Activated naive CD8-positive, alpha-beta T cell treated with anti-CD3 and anti-CD28 coated beads, Interleukin-2, amount 50 U/mL, for 24 hours (primary cell): ENCODE measurements around the gene GAST.
A peak's percentile ranks its signal among the peaks of the same experiment; 100 is the strongest.
"Not testable (repeated sequence)": the region's sequence is repeated elsewhere in the genome, so short reads cannot be mapped to it uniquely, and the experiment has no call there.

Experiments
- ATAC-seq: fragments of 150-1000 bp; cut with Tn5 transposase; one replicate; pipeline ENCODE4 v1.10.0; 2021
- DNase-seq: peaks from one replicate; pipeline ENCODE4 v3.0.0; 2021
- H3K27ac Mint-ChIP-seq: one replicate; pipeline ENCODE4 v1.8.0; 2021; ENCODE audit warnings: mild to moderate bottlenecking, mixed read lengths
- H3K27me3 Mint-ChIP-seq: one replicate; pipeline ENCODE4 v1.8.0; 2021; ENCODE audit warnings: mixed read lengths
- H3K36me3 Mint-ChIP-seq: one replicate; pipeline ENCODE4 v1.8.0; 2021; ENCODE audit warnings: low read depth, mixed read lengths
- H3K4me1 Mint-ChIP-seq: one replicate; pipeline ENCODE4 v1.8.0; 2021; ENCODE audit warnings: mixed read lengths
- H3K4me3 Mint-ChIP-seq: one replicate; pipeline ENCODE4 v1.8.0; 2021; ENCODE audit warnings: mild to moderate bottlenecking, moderate library complexity, mixed read lengths
- H3K9me3 Mint-ChIP-seq: one replicate; pipeline ENCODE4 v1.8.0; 2021; ENCODE audit warnings: mixed read lengths

The GAST gene, protein sequence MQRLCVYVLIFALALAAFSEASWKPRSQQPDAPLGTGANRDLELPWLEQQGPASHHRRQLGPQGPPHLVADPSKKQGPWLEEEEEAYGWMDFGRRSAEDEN

DNA sequence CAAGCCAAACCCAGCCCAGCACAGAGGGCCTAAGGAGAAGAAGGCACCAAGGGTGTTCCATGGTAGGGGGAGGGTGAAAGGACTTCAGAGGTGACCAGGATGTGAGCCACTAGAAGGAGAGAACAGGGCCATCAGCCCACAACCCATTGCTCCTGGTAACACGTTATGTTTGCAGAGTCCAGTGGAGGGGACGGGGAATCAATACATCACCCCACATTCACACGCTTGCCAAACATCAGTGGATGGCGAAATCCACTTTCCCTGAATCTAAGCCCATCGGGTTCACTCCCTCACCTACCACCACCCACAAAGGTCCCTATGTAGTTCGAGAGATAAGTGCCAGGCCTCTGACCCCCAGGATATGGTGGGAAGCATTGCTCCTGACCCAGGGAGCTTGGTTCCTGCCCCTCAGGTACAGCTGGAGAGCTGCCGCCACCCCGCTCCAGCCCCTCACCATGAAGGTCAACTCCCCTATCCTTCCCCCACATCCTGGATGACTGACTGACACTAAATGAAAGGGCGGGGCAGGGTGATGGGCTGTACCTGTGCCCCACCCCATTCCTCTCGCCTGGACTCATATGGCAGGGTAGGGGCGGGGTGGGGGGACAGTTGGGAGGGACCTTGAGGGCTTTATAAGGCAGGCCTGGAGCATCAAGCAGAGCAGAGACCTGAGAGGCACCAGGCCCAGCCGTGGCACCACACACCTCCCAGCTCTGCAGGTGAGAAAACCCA, at the start of gene GAST:
TSS of gene GAST (plus strand) at position 663 of the 732 bp plus-strand sequence. CDS start 3,106 bp downstream, outside the sequence.
- H3K4me1 Mint-ChIP-seq = peaks cover 4% of the 10 kb centered on the region
- no peaks in the 10 kb centered on the region for H3K9me3 Mint-ChIP-seq
- DNase-seq = no peak
- H3K36me3 Mint-ChIP-seq = no peaks in the 10 kb centered on the region
- no peak for ATAC-seq
- H3K4me3 Mint-ChIP-seq = no peak within 1 kb of the TSS
- peaks cover 14% of the 10 kb centered on the region for H3K27me3 Mint-ChIP-seq
- no peak within 1 kb of the TSS for H3K27ac Mint-ChIP-seq

DNA sequence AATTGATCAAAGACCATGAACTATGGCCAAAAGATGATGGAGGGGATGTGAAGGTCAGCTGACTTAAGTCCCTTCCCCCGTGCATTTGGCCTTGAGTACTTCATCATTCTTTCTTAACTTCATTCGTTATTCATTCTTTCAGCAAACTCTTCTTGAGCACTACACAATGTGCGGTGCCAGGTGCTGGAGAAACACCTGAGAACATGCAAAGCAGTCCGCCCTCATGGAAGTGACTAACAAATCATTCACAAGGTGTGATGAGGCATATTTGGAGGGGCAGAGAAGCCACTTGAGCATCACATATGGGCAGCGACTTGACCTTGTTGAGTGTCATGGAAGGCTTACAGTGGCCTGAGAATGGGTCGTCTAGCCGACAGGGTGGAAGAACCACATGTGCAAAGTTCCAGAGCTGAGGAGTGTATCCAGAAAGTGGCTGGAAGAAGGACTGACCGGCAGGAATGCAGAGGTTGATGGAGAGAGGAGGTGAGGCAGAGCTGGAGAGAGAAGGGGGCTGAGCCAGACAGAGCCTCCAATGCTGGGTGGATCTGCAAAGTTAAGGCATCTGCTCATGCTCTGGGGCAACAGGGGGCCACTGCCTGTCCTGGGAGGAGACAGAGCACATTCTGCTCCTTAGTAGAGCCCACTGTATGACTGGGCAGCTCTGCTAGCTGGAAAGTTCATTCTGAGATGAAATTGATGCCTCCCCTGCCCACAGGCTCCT, 48.5 kb upstream of the GAST start:
- Mint-ChIP-seq H3K27ac (peak overlapping the region; percentile 18), H3K4me1 (peaks cover 25% of the 10 kb centered on the region), H3K4me3 (no peak overlapping the region), H3K27me3 (peaks cover 2% of the 10 kb centered on the region), H3K9me3 (no peaks in the 10 kb centered on the region), H3K36me3 (no peaks in the 10 kb centered on the region)
- DNase-seq (no peak), ATAC-seq (no peak)

DNA sequence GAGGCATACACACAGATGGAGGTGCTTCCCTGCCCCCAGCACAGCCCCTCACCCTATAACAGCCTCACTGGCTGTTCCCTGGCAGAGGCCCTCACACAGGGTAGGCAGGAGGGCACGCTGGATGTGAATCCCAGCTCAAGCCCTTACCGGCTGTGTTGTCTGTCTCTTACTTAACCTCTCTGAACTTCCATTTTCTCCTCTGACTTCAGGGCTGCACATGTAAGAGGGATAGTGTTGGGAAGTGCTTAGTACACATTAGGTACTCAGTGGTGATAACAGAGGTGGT, 48.0 kb upstream of the GAST start:
- ATAC-seq = no peak
- Mint-ChIP-seq H3K9me3 (no peaks in the 10 kb centered on the region), H3K36me3 (no peaks in the 10 kb centered on the region), H3K4me3 (no peak overlapping the region), H3K27ac (no peak overlapping the region), H3K4me1 (peaks cover 30% of the 10 kb centered on the region), H3K27me3 (peaks cover 2% of the 10 kb centered on the region)
- no peak for DNase-seq

DNA sequence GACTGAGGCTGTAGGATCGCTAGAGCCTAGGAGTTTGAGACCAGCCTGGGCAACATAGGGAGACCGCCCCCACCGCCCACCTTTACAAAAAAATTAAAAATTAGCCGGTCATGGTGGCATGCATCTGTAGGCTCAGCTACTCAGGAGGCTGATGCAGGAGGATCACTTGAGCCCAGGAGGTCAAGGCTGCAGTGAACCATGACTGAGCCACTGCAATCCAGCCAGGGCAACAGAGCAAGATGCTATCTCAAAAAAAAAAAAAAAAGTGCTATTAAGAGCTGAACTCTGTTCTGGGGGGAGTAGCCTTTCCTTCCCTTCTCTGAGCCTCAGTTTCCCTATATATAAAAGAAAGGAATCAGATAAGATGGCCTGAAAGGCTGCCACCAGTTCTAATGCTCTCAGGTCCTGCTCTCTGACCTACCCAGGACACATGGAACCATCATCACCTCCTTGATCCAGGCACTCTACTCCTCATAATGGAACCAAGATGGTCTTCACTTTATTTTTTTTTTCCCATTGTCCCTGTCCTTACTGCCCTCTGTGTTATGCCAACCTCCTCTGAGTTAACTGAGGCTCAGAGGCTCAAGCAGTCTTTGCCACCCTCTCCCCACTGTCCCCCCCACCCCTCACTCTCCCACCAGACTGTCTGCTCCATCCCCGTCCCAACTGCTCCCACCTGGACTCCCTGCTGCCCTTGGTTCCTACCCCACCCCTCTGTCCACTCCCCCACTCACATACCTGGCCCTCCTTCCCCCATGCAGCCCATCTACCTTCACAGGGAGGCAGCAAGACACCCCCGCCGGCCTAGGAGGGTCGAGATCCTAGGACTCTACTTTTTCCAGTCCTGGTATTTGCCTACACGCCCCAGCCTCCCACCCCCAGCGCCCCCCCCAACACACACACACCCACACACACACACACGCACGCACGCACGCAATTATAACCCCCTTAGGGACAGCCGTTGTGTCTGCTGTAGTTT, 47.3 kb upstream of the GAST start:
- peaks cover 2% of the 10 kb centered on the region for H3K27me3 Mint-ChIP-seq
- no peaks in the 10 kb centered on the region for H3K36me3 Mint-ChIP-seq
- H3K9me3 Mint-ChIP-seq = no peaks in the 10 kb centered on the region
- H3K4me3 Mint-ChIP-seq = peak overlapping the region; percentile 82
- H3K4me1 Mint-ChIP-seq = peaks cover 37% of the 10 kb centered on the region
- H3K27ac Mint-ChIP-seq = peak overlapping the region; percentile 99
- no peak for DNase-seq
- no peak for ATAC-seq

DNA sequence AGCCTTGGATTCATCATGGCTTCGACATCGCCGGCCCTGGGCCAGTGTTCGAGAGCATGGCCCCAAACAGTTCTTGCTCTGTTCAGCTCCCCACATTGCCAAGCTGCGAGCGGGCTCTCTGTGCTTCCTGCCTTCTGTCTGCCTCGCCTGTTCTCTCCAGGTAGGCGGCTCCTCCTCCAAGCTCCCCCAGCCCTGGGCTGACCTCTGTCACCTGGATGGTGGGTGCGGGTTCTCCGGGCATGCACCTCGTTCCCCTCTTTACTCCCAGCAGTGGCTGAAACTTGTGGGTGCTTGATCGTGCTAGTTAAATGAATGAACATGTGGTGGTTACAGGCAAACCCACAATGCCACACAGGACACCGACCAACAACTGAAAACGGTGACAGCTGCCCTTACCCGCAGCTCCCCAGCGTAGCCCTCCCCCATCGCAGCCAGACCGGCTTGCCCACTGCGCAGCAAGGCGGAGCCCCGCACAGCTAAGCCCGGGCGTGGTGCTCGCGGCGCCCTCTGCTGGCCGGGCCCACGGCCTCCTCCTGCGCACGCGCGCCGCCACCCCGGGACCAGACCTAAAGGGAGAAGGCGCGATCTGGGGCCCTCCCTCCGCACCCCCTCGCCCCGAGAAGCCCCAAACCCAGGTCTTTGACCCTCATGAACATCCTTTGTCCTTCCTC, 46.4 kb upstream of the GAST start:
- no peaks in the 10 kb centered on the region for H3K9me3 Mint-ChIP-seq
- DNase-seq (peak; percentile 93), ATAC-seq (peak; percentile 86)
- peaks cover 45% of the 10 kb centered on the region for H3K4me1 Mint-ChIP-seq
- H3K27ac Mint-ChIP-seq = peak overlapping the region; percentile 99
- H3K27me3 Mint-ChIP-seq = peaks cover 2% of the 10 kb centered on the region
- H3K36me3 Mint-ChIP-seq = no peaks in the 10 kb centered on the region
- H3K4me3 Mint-ChIP-seq = peak overlapping the region; percentile 82

DNA sequence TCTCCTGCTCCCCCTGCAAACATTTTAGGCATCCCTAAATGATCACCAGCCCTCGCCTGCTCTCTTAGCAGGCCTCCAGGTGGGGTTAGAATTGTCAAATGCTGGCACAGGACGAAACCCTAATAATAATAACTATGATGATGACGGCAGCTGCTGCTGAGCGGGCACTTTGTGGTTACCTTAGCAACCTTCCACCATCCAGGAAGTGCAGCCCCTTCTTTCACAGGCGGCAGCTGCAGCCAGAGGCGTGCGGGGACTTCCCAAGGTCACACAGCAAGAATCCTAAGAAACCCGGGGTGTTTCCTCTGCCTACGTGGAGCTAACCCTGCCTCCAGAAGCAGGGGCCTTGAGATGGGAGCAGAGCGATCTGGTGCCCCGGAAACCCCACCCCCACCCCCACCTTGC, 45.9 kb upstream of the GAST start:
- DNase-seq = peak; percentile 80
- Mint-ChIP-seq H3K27ac (peak overlapping the region; percentile 99), H3K36me3 (no peaks in the 10 kb centered on the region), H3K4me3 (peak overlapping the region; percentile 82), H3K27me3 (peaks cover 2% of the 10 kb centered on the region), H3K9me3 (no peaks in the 10 kb centered on the region), H3K4me1 (peaks cover 47% of the 10 kb centered on the region)
- ATAC-seq = peak; percentile 67

DNA sequence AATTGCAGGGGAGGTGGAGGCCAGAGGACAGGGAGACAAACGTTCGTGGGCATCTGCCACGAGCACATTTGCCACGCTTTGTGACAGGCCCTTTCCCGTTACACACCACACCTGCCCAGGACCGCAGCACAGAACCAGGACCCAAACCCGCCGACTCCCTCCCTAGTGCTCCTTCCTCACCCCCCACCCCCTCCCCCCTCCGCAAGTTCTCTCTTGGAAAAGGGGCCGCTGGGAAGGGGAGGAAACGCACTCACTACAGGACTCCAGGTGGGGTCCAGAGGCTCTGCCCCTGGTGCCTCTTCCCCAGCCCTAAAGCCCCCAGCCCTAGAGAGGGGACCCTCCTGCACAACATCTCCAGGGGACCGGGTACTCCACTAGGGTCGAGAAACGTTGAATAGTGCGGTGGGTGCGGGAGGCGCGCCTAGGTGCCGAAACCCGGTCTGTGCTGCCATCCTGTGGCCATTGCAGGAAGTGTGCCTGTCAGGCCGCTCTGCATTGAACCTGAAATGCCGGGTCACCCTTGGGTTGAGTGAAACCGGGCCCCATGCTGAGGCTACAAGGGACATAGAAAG, 45.3 kb upstream of the GAST start:
- H3K4me1 Mint-ChIP-seq = peaks cover 50% of the 10 kb centered on the region
- peaks cover 2% of the 10 kb centered on the region for H3K27me3 Mint-ChIP-seq
- peak overlapping the region; percentile 99 for H3K27ac Mint-ChIP-seq
- DNase-seq (peak; percentile 94), ATAC-seq (peak; percentile 52)
- peak overlapping the region; percentile 82 for H3K4me3 Mint-ChIP-seq
- H3K9me3 Mint-ChIP-seq = no peaks in the 10 kb centered on the region
- no peaks in the 10 kb centered on the region for H3K36me3 Mint-ChIP-seq

DNA sequence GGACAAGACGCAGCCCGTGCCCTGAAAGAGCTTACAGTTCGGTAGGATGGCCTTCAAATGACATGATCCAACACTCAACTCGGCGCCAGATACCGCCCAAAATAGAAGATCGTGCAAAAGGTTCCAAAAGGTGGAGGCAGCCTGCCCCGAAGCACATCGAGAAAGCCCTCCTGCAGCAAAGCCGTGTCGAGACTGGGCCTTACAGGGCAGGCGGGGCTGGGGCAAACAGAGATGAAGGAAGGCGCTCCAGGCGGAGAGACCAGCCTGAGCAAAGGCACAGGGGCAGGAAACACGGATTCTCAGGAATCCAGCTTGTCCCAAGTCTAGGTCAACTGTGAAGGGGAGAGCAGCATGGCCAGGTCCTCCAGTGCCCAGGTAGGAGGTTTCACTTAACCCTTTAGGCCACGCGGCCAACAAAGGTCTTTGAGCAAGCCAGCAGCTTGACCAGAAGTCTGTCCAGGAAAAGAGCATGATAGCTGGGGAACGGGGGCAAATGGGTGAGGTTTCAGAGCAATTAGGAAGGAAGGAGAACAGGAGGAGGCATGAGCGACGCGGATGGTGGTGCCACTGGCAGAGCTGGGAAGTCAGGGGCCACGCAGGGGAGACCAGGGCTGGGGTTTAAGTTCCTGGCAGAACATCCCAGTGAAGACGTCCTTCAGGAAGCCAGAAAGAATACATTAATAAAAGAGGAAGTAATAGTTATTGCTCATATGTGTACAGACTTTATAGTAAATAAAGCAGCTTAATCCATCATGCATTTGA, 44.7 kb upstream of the GAST start:
- ATAC-seq (no peak), DNase-seq (no peak)
- peaks cover 57% of the 10 kb centered on the region for H3K4me1 Mint-ChIP-seq
- no peak overlapping the region for H3K27ac Mint-ChIP-seq
- no peaks in the 10 kb centered on the region for H3K36me3 Mint-ChIP-seq
- H3K9me3 Mint-ChIP-seq = no peaks in the 10 kb centered on the region
- peak overlapping the region; percentile 82 for H3K4me3 Mint-ChIP-seq
- H3K27me3 Mint-ChIP-seq = peaks cover 2% of the 10 kb centered on the region

DNA sequence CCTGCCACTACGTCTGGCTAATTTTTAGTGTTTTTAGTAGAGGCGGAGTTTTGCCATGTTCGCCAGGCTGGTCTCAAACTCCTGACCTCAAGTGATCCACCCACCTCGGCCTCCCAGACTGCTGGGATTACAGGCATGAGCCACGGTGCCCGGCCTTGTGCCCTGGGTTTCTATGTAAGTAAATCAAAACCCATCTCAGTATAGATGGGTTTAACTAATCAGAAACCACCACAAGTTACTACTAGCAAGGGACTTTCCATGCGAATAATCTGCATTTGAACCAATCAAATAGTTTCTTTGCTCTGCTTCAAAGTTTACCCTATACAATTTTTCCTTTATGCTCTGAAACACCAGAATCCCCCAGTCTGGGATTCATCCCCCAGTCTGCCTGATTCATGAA, 40.0 kb upstream of the GAST start:
- H3K36me3 Mint-ChIP-seq = no peaks in the 10 kb centered on the region
- no peak overlapping the region for H3K4me3 Mint-ChIP-seq
- peak; percentile 67 for ATAC-seq
- no peaks in the 10 kb centered on the region for H3K27me3 Mint-ChIP-seq
- no peaks in the 10 kb centered on the region for H3K9me3 Mint-ChIP-seq
- H3K4me1 Mint-ChIP-seq = peaks cover 62% of the 10 kb centered on the region
- no peak for DNase-seq
- H3K27ac Mint-ChIP-seq = peak overlapping the region; percentile 47

DNA sequence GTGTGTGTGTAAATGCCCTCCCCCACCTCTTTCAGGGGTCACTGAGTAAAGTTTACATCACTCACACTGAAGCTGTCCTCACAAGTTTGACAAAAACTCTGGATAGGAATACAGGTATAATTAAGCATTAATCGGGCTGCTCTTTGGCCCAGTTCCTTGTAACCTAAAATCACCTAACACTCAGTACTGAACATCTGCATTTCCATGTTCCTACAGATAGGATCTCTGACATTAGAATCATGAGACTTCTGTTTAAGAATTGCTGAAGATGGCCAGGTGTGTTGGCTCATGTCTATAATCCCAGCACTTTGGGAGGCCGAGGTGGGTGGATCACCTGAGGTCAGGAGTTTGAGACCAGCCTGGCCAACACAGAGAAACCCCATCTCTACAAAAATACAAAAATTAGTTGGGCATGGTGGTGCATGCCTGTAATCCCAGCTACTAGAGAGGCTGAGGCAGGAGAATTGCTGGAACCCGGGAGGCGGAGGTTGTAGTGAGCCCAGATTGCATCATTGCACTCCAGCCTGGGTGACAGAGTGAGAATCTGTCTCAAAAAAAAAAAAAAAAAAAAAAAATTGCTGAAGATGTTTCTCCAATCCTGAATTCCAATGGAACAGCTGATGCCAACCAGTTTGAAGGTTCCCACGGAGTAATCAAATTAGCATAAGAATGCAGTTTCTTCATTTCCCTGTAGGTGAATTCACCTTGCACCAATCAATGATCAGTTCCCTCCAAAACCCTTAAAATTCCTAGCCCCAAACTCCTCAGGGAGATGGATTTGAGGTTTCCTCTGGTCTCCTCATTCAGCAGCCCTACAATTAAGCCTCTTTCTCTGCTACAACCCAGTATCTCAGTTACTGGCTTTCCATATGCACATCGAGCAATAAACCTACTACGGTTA, 36.7 kb upstream of the GAST start:
- not testable (repeated sequence) for H3K27ac Mint-ChIP-seq, DNase-seq, H3K27me3 Mint-ChIP-seq, ATAC-seq, H3K4me3 Mint-ChIP-seq, H3K9me3 Mint-ChIP-seq, H3K36me3 Mint-ChIP-seq
- peaks cover 64% of the 10 kb centered on the region for H3K4me1 Mint-ChIP-seq

DNA sequence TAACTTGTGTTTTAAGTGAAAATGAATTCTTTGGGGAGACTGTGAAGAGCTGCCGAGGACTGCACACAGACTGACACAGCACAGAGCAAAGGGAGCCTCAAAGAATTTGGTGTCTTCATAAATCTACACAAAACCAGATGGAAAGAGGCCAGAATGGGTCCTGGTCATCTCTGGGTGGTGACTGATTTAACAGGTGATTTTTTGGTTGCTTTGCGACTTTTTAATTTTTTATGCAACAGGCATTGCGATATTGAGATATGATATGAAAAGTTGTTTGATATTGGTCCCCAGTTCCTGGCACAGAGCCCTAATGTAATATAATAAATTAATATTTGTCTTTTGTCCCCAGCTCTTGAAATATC, 36.1 kb upstream of the GAST start:
- no peak for DNase-seq
- H3K27ac Mint-ChIP-seq = no peak overlapping the region
- no peaks in the 10 kb centered on the region for H3K9me3 Mint-ChIP-seq
- H3K4me3 Mint-ChIP-seq = no peak overlapping the region
- peaks cover 63% of the 10 kb centered on the region for H3K4me1 Mint-ChIP-seq
- peaks cover 4% of the 10 kb centered on the region for H3K36me3 Mint-ChIP-seq
- ATAC-seq = no peak
- no peaks in the 10 kb centered on the region for H3K27me3 Mint-ChIP-seq

DNA sequence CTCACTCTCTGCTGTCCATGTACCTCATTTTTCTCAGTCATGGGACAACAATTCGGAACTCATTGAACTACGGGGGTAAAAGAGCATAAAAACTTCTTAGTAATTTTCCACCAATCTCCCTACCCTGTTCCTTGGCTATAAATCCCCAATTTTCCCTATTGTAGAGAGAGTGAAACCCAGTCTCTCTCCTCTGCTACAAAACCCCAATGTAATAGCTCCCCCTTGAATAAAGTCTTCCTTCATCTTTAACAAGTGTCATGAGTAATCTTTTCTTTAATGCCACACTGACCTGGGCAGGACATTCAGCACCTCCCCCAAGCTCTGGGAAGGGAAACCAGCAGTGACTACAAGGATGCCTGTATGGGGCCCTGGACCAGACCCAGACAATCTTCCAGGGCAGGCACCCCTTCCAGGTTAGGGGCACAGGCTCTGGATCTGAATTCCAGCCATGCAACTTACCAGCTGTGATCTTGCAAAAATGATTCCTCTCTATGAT, 33.7 kb upstream of the GAST start:
- H3K9me3 Mint-ChIP-seq = no peaks in the 10 kb centered on the region
- DNase-seq (peak; percentile 46), ATAC-seq (peak; percentile 56)

More for the DNA sequence above, 33.7 kb upstream of the GAST start:
- Mint-ChIP-seq H3K4me1 (peaks cover 42% of the 10 kb centered on the region), H3K27ac (peak overlapping the region; percentile 97), H3K4me3 (peak overlapping the region; percentile 82), H3K27me3 (no peaks in the 10 kb centered on the region), H3K36me3 (peaks cover 4% of the 10 kb centered on the region)
